CD4-positive, alpha-beta T cell treated with Interleukin-17A for 1 hour (primary cell): ENCODE measurements around the gene TMEM186.
"Not testable (repeated sequence)": the region's sequence is repeated elsewhere in the genome, so short reads cannot be mapped to it uniquely, and the experiment has no call there.

Experiments
- DNase-seq: peaks from one replicate; pipeline ENCODE4 v3.0.0-alpha.2; 2020

Gene TMEM186

GRCh38 chr16:8808613-8809353 is 11.3 kb upstream of the TMEM186 start:
- DNase-seq = no peak

GRCh38 chr16:8808009-8808408 is 10.6 kb upstream of the TMEM186 start:
- no peak for DNase-seq

GRCh38 chr16:8807189-8807588 is 9.8 kb upstream of the TMEM186 start:
- no peak for DNase-seq

GRCh38 chr16:8806272-8806983 is 9.0 kb upstream of the TMEM186 start:
- DNase-seq = no peak

- DNase-seq = no peak
Measured at GRCh38 chr16:8804313-8804712, 6.9 kb upstream of the TMEM186 start.

- DNase-seq = not testable (repeated sequence)
Measured at GRCh38 chr16:8803733-8804132, 6.3 kb upstream of the TMEM186 start.

- DNase-seq = no peak
Measured at GRCh38 chr16:8801701-8802100, 4.3 kb upstream of the TMEM186 start.

- DNase-seq = peak; percentile 3
Measured at GRCh38 chr16:8798535-8799157, 1.2 kb upstream of the TMEM186 start.

- DNase-seq = peak; percentile 20
Measured at GRCh38 chr16:8798174-8798527, 712 bp upstream of the TMEM186 start.

- DNase-seq = no peak
Measured at GRCh38 chr16:8796469-8797363, 723 bp downstream of the TMEM186 start.

- no peak for DNase-seq
Measured at GRCh38 chr16:8795818-8796217, 1.6 kb downstream of the TMEM186 start.

- DNase-seq = no peak
Measured at GRCh38 chr16:8795091-8795490, 2.3 kb downstream of the TMEM186 start.

- no peak for DNase-seq
Measured at GRCh38 chr16:8788578-8789172, 8.8 kb downstream of the TMEM186 start.

GRCh38 chr16:8786316-8786715 is 11.1 kb downstream of the TMEM186 start:
- not testable (repeated sequence) for DNase-seq

- DNase-seq = no peak
Measured at GRCh38 chr16:8785408-8785807, 12.0 kb downstream of the TMEM186 start.

- no peak for DNase-seq
Measured at GRCh38 chr16:8782673-8783072, 14.8 kb downstream of the TMEM186 start.

- no peak for DNase-seq
Measured at GRCh38 chr16:8781797-8782196, 15.6 kb downstream of the TMEM186 start.

GRCh38 chr16:8777217-8777616 is 20.2 kb downstream of the TMEM186 start:
- no peak for DNase-seq

- no peak for DNase-seq
Measured at GRCh38 chr16:8776129-8776584, 21.3 kb downstream of the TMEM186 start.

- DNase-seq = no peak
Measured at GRCh38 chr16:8775359-8775758, 22.1 kb downstream of the TMEM186 start.

GRCh38 chr16:8774208-8774607 is 23.2 kb downstream of the TMEM186 start:
- no peak for DNase-seq

GRCh38 chr16:8773537-8773936 is 23.9 kb downstream of the TMEM186 start:
- DNase-seq = no peak

- DNase-seq = no peak
Measured at GRCh38 chr16:8768692-8769091, 28.7 kb downstream of the TMEM186 start.
